Neuronal stem cell (in vitro differentiated cells): Measurements from ENCODE around the gene MCC.
A peak's percentile ranks its signal among the peaks of the same experiment; 100 is the strongest.

ENCODE experiments used
- DNase-seq: peaks from one replicate; pipeline ENCODE4 v3.0.0-alpha.2; 2013; ENCODE audit warnings: low spot score
- H2AFZ ChIP-seq: one replicate; pipeline ENCODE4 v1.6.1; 2013; ENCODE audit warnings: mild to moderate bottlenecking, low read length, inconsistent platforms
- H2AK5ac ChIP-seq: 2 replicates; pipeline ENCODE4 v1.6.1; 2013; ENCODE audit warnings: low read depth, mild to moderate bottlenecking, inconsistent platforms, low read length, moderate library complexity, mixed read lengths
- H2BK120ac ChIP-seq: 2 replicates; pipeline ENCODE4 v1.6.1; 2013; ENCODE audit warnings: low read depth, mild to moderate bottlenecking, inconsistent platforms, low read length, moderate library complexity, mixed read lengths
- H2BK12ac ChIP-seq: one replicate; pipeline ENCODE4 v1.6.1; 2013; ENCODE audit warnings: low read length, inconsistent platforms
- H2BK15ac ChIP-seq: 2 replicates; pipeline ENCODE4 v1.6.1; 2013; ENCODE audit warnings: mild to moderate bottlenecking, low read length, inconsistent platforms, mixed read lengths
- H2BK5ac ChIP-seq: one replicate; pipeline ENCODE4 v1.6.1; 2013; ENCODE audit warnings: inconsistent platforms, mild to moderate bottlenecking, low read length, moderate library complexity
- H3K14ac ChIP-seq: one replicate; pipeline ENCODE4 v1.6.1; 2013; ENCODE audit warnings: low read length, inconsistent platforms
- H3K18ac ChIP-seq: 2 replicates; pipeline ENCODE4 v1.6.1; 2013; ENCODE audit warnings: low read length, inconsistent platforms
- H3K23ac ChIP-seq: 2 replicates; pipeline ENCODE4 v1.6.1; 2013; ENCODE audit warnings: low read depth, mild to moderate bottlenecking, mixed read lengths, low read length, inconsistent platforms; ENCODE audit not compliant: poor library complexity
- H3K27ac ChIP-seq: replicated peaks from 3 replicates; pipeline ENCODE4 v1.5.1; 2013; ENCODE audit warnings: low read length, inconsistent platforms
- H3K27me3 ChIP-seq, 3 experiments: 2 replicates each; pipeline ENCODE4 v1.6.1; 2013; ENCODE audit warnings: low read length in 3 of 3, mild to moderate bottlenecking in 2 of 3, inconsistent platforms in 1 of 3, low read depth in 1 of 3, mixed read lengths in 1 of 3, moderate library complexity in 1 of 3; ENCODE audit not compliant: control insufficient read depth in 3 of 3, insufficient read depth in 3 of 3
- H3K36me3 ChIP-seq, 2 donors: replicated peaks in 1 of 2; 2 replicates each; pipeline ENCODE4 v1.6.1; 2013; ENCODE audit warnings: low read length in 2 of 2; ENCODE audit not compliant: control insufficient read depth in 2 of 2, insufficient read depth in 2 of 2
- H3K4ac ChIP-seq: 2 replicates; pipeline ENCODE4 v1.6.1; 2013; ENCODE audit warnings: inconsistent platforms, mild to moderate bottlenecking, low read length, moderate library complexity
- H3K4me1 ChIP-seq, 2 donors: 1 replicate in 1 of 2; 2 replicates in 1 of 2; pipeline ENCODE4 v1.6.1; 2013; ENCODE audit warnings: low read length in 2 of 2, low read depth in 1 of 2; ENCODE audit not compliant: control insufficient read depth in 2 of 2, insufficient read depth in 1 of 2
- H3K4me2 ChIP-seq: one replicate; pipeline ENCODE4 v1.6.1; 2013; ENCODE audit warnings: mild to moderate bottlenecking, low read length, inconsistent platforms; ENCODE audit not compliant: insufficient read depth, poor library complexity, severe bottlenecking
- H3K4me3 ChIP-seq, 2 donors: 2 replicates each; pipeline ENCODE4 v1.5.1; 2013; ENCODE audit warnings: low read length in 2 of 2, mild to moderate bottlenecking in 2 of 2, inconsistent platforms in 1 of 2, moderate library complexity in 1 of 2
- H3K79me1 ChIP-seq: one replicate; pipeline ENCODE4 v1.6.1; 2013; ENCODE audit warnings: low read depth, mild to moderate bottlenecking, inconsistent platforms, low read length, moderate library complexity
- H3K9ac ChIP-seq: one replicate; pipeline ENCODE4 v1.6.1; 2013; ENCODE audit warnings: mild to moderate bottlenecking, low read depth, low read length, inconsistent platforms; ENCODE audit not compliant: poor library complexity
- H3K9me3 ChIP-seq, 2 donors: replicated peaks in 1 of 2; 2 replicates each; pipeline versions ENCODE3 to v1.6.1; 2013; ENCODE audit warnings: low read length in 2 of 2, mild to moderate bottlenecking in 2 of 2, inconsistent platforms in 1 of 2, low read depth in 1 of 2, mixed read lengths in 1 of 2, moderate library complexity in 1 of 2; ENCODE audit not compliant: control insufficient read depth in 2 of 2, insufficient read depth in 1 of 2
- H4K8ac ChIP-seq: one replicate; pipeline ENCODE4 v1.6.1; 2013; ENCODE audit warnings: low read depth, mild to moderate bottlenecking, inconsistent platforms, low read length, moderate library complexity
- H4K91ac ChIP-seq: one replicate; pipeline ENCODE4 v1.6.1; 2013; ENCODE audit warnings: low read length, low read depth, mild to moderate bottlenecking, inconsistent platforms; ENCODE audit not compliant: poor library complexity
- WGBS, 2 donors: extraction: QIAGEN DNeasy Blood & Tissue Kit; methylation state at CpG; one replicate each; pipeline ENCODE4 v1.1.7; 2013; ENCODE audit warnings: missing lambda C conversion rate in 2 of 2, mixed read lengths in 1 of 2; ENCODE audit not compliant: insufficient read length in 2 of 2, insufficient replicate concordance in 1 of 2; ENCODE audit errors: extremely low coverage in 2 of 2; 5-methylcytosine and 5-hydroxymethylcytosine counted together

Gene MCC

DNA sequence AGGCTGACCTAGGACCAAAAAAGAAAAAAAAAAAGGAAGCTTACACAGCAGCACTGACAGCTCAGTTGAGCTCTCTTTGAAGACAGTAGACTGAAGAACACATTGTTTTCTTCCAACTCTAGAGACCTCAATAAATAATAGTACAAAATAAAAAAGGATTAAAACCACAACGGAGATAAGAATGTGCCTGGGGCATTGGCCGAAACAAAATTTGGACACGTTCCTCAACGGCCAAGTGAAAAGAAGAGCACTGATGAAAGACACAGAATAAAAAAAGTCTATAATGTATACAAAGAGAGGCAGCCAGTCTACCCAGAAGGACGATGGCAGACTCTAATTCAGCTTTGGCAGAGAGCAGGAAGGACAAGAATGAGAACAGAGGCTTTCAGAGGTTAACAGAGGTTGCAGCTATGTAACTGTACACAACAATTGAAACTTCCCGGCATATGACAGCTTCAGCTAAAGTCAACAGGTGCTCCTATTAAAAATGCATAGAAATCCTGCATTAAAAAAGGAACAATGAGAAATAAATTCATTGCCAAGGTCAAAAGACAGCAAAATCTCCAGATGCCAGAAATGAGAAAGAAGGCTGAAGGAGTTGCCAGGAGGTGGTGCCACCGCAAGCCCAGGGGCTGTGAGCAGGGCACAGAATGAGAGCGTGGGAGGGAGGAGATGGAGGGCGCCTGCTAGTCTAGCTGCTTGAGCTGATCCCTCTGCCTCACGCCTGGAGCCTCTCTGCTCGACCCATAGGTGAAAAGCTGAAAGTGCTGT, 397.7 kb downstream of the MCC start:
- no peak for DNase-seq
- no peak overlapping the region for H2BK120ac ChIP-seq
- H3K14ac ChIP-seq: no peak overlapping the region
- H3K4me2 ChIP-seq: no peak overlapping the region
- no peak overlapping the region for H3K9ac ChIP-seq
- no CpG with 5 or more reads among the region's 11 CpGs for WGBS, 2 donors
- H3K4me3 ChIP-seq: no peak overlapping the region
- H4K8ac ChIP-seq: no peak overlapping the region
- H3K4ac ChIP-seq: no peak overlapping the region
- H3K23ac ChIP-seq: no peak overlapping the region
- no peaks in the 10 kb centered on the region for H3K79me1 ChIP-seq
- H2BK12ac ChIP-seq: no peak overlapping the region
- H3K9me3 ChIP-seq: no peaks in the 10 kb centered on the region
- no peak overlapping the region for H2BK15ac ChIP-seq
- H3K27me3 ChIP-seq: no peaks in the 10 kb centered on the region
- H3K27ac ChIP-seq: no peak overlapping the region
- no peak overlapping the region for H2BK5ac ChIP-seq
- no peaks in the 10 kb centered on the region for H3K36me3 ChIP-seq
- H3K18ac ChIP-seq: no peak overlapping the region
- H4K91ac ChIP-seq: no peak overlapping the region
- no peak overlapping the region for H2AK5ac ChIP-seq
- peaks cover 2 to 3% of the 10 kb centered on the region in 2 donors for H3K4me1 ChIP-seq
- H2AFZ ChIP-seq: no peak overlapping the region

DNA sequence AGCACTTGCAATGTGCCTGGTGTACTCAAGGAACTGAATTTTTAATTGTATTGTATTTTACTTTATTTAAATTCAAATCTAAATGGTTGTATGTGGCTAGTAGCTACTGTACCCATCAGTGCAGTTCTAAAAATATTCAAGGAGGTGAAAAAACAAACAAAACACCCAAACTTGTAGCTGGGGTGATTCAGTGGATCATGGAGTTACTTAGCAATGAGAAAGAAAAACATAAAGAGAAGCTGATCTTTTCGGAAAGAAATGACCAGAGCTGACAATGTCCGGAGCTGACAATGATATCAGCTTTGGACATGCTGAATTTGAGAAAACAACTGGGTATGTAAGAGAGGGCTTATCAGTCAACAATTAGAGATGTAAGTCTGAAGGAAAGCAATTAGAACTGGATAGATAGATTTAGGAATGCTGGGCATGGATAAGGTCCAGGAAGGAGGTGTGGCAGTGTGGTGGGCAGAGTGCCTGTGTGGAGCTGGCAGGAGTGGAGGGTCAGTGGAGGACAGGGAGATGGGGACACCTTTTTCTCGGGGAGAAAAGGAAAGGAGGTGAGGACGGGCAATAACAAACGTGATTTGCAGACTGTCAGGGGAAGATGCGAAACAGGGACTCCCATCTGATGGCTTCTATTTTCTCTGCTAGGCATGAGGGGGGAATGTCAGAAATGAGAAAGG, 398.5 kb downstream of the MCC start:
- no peak overlapping the region for H3K4ac ChIP-seq
- peaks cover 0 to 3% of the 10 kb centered on the region in 2 donors for H3K36me3 ChIP-seq
- no peak overlapping the region for H3K27ac ChIP-seq
- H2BK12ac ChIP-seq: no peak overlapping the region
- peak overlapping the region; percentile 18 for H3K9ac ChIP-seq
- H4K91ac ChIP-seq: no peak overlapping the region
- H3K23ac ChIP-seq: no peak overlapping the region
- H2AK5ac ChIP-seq: no peak overlapping the region
- no CpG with 5 or more reads among the region's 6 CpGs for WGBS, 2 donors
- H3K4me2 ChIP-seq: no peak overlapping the region
- H3K79me1 ChIP-seq: no peaks in the 10 kb centered on the region
- no peak overlapping the region for H4K8ac ChIP-seq
- peak overlapping the region in 1 of 2 donors; percentile 11 for H3K4me3 ChIP-seq
- no peak overlapping the region for H3K14ac ChIP-seq
- H3K18ac ChIP-seq: no peak overlapping the region
- no peak for DNase-seq
- H2BK15ac ChIP-seq: no peak overlapping the region
- no peak overlapping the region for H2BK5ac ChIP-seq
- H2AFZ ChIP-seq: no peak overlapping the region
- peaks cover 2 to 3% of the 10 kb centered on the region in 2 donors for H3K4me1 ChIP-seq
- H3K27me3 ChIP-seq: no peaks in the 10 kb centered on the region
- H2BK120ac ChIP-seq: no peak overlapping the region
- H3K9me3 ChIP-seq: no peaks in the 10 kb centered on the region

DNA sequence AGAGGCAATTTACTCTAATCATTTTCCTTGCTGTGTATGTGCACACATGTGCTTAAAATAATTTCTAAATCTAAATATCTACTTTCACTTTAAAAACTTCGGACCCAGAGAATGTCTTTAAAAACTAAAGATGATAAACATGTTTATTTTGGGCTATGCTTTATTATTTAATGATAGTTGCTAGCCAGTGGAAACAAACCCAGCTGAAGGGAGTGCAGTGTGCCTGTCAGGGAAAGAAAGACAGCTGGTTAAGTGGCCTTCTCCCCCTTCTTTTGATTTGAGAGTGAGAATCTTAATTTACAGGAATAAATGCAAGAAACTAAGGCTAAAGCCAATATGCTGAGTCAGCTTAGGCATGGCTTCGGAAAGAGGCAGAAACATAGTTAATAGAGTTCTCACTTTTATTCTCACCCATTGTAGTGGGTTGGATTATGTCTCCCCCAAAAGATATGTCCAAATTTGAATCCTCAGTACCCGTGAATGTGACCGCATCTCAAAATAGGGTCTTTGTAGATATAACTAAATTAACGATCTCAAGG, 400.2 kb downstream of the MCC start:
- Histone ChIP-seq H2BK5ac (no peak overlapping the region), H2BK12ac (no peak overlapping the region), H3K4me2 (no peak overlapping the region), H2BK15ac (no peak overlapping the region), H3K4me3 (no peak overlapping the region), H3K27ac (no peak overlapping the region), H4K91ac (no peak overlapping the region), H3K27me3 (no peaks in the 10 kb centered on the region), H3K9ac (no peak overlapping the region), H3K4ac (no peak overlapping the region), H2BK120ac (no peak overlapping the region), H3K18ac (no peak overlapping the region), H3K9me3 (no peaks in the 10 kb centered on the region), H2AK5ac (no peak overlapping the region), H3K79me1 (no peaks in the 10 kb centered on the region), H3K23ac (no peak overlapping the region), H3K36me3 (peaks cover 0 to 9% of the 10 kb centered on the region in 2 donors), H4K8ac (no peak overlapping the region), H3K4me1 (peaks cover 2 to 3% of the 10 kb centered on the region in 2 donors), H3K14ac (no peak overlapping the region), H2AFZ (no peak overlapping the region)
- WGBS, 2 donors: no CpG with 5 or more reads among the region's 5 CpGs
- no peak for DNase-seq

DNA sequence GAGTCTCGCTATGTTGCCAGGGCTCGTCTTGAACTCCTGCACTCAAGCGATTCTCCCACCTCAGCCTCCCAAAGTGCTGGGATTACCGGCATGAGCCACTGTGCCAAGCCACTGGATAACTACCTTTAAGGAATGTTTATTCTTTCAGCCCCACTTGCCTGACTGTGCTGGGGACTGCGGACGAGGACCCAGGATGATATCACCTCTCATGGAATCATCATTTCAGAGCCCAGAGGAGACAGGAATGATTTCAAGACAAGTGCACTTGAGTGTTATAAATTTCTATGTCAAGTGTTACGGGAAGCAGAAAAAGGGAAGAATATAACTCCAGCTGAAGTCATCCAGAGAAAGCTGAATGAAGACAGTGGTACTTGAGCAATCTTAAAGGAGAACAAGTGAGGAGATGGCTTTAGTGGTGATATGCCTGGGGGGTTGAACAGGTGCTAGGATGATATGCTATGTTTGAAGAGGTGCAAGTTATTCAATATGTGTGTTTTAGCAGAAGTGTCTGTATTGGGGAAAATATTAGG, 402.3 kb downstream of the MCC start:
- peaks cover 5 to 8% of the 10 kb centered on the region in 2 donors for H3K4me1 ChIP-seq
- H2BK120ac ChIP-seq: no peak overlapping the region
- H3K4ac ChIP-seq: no peak overlapping the region
- H2BK12ac ChIP-seq: no peak overlapping the region
- no peak overlapping the region for H3K4me3 ChIP-seq
- H3K36me3 ChIP-seq: peaks cover 0 to 23% of the 10 kb centered on the region in 2 donors
- H2AK5ac ChIP-seq: no peak overlapping the region
- H4K8ac ChIP-seq: no peak overlapping the region
- no peaks in the 10 kb centered on the region for H3K79me1 ChIP-seq
- no peak overlapping the region for H2BK15ac ChIP-seq
- H2BK5ac ChIP-seq: no peak overlapping the region
- H3K23ac ChIP-seq: no peak overlapping the region
- H3K27ac ChIP-seq: no peak overlapping the region
- H3K14ac ChIP-seq: no peak overlapping the region
- H3K4me2 ChIP-seq: no peak overlapping the region
- H3K9me3 ChIP-seq: no peaks in the 10 kb centered on the region
- H4K91ac ChIP-seq: no peak overlapping the region
- no peak overlapping the region for H3K9ac ChIP-seq
- no peak for DNase-seq
- WGBS, 2 donors: no CpG with 5 or more reads among the region's 7 CpGs
- H3K18ac ChIP-seq: no peak overlapping the region
- H2AFZ ChIP-seq: no peak overlapping the region
- H3K27me3 ChIP-seq: peaks cover 0 to 2% (median 0%) of the 10 kb centered on the region in 3 experiments
